ENCODE measurements around the gene NHEJ1. TPM values are rescaled to one million over a fixed set of nuclear protein-coding genes. Genes with fewer than 3 reads are reported as not detected.

Gene NHEJ1
- polyA plus RNA-seq, 3 donors, result 17.6 to 21.4 (median 19.6) TPM

DNA sequence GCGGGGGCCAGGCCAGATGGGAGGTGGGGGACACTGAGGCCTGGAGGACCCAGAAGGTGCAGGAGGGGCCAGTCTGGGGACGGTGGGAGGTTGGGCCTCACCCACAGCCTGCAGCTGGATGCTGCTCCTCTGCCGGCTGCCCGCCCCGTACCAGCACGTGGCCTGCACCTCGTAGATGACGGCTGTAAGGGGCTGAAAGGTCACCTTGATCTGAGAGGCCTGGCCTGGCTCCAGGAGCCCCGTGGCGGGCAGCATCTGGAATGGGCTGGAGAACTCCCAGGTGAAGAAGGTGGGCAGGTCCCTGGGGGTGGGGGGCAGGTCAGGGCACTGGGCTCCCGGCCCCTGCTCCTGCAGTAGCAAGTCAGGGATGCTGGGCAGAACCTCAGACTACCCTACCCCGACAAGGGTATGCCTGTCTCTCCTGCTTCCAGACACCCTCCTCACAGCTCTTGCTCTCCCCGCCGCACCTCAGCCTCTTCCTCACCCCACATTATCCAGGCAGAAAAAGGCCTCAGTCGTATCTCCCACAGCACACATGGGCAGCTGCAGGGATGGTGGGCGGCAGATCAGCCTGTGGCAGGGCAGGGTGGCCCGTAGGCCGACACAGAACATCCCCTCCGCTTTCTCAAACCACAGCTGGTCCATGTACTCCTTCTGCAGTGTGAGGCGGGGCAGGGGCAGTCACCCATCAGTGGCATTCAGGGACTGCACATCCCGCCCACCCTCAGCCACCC, 129.4 kb downstream of the NHEJ1 start:
- DNase-seq, result no peak

DNA sequence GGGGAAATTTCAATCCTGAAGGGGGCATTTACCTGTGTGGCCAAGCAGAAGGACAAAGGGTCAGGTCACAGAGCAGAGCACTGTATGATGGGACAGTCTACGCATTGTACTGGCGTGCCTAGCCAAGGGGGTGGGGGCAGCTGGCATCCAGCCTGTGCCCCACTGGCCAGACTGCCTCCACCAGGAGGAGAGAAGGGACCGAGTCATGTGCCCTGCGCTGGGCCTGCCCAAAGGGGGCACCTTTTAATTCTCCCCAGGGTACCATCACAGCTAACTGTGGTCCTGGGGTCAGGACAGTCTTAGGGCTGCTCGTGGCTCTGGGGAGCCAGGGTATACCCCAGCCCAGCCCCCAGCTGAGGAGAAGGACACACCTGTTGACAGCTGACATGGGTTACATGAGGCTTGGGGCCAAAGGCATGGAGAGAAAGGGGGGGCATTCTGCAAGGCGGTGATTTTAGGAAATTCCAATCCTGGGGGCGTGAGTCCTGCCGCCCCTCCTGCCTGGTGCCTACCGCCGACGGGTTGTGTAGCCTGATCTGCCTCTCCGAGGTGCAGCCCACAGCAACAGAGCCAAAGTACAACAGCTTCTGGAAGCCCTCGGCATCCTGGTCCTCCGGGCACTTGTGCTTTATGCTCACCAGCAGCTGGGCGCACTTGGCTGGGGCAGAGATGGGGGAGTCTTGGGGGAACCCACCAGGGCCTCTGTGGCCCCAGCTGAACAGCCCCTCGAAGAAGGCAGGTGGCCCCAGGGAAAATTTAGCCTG, 130.3 kb downstream of the NHEJ1 start:
- DNase-seq, result no peak

DNA sequence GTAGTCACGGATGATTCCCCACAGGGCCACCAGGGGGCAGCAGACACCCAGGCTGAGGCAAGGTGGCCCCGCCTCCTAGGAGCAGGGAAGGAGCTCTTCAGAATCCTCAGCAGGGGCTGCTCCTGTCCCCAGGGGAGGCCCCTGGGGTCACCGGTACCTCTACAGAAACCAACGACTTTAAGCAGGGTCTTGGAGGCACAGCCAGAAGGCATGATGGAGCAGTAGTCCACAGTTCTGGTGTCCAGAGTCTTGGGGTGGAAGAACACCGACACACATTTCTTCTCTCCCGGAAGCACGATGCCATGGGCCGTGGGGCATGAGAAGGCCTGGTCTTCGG, 130.8 kb downstream of the NHEJ1 start:
- peak; percentile 76 for DNase-seq

DNA sequence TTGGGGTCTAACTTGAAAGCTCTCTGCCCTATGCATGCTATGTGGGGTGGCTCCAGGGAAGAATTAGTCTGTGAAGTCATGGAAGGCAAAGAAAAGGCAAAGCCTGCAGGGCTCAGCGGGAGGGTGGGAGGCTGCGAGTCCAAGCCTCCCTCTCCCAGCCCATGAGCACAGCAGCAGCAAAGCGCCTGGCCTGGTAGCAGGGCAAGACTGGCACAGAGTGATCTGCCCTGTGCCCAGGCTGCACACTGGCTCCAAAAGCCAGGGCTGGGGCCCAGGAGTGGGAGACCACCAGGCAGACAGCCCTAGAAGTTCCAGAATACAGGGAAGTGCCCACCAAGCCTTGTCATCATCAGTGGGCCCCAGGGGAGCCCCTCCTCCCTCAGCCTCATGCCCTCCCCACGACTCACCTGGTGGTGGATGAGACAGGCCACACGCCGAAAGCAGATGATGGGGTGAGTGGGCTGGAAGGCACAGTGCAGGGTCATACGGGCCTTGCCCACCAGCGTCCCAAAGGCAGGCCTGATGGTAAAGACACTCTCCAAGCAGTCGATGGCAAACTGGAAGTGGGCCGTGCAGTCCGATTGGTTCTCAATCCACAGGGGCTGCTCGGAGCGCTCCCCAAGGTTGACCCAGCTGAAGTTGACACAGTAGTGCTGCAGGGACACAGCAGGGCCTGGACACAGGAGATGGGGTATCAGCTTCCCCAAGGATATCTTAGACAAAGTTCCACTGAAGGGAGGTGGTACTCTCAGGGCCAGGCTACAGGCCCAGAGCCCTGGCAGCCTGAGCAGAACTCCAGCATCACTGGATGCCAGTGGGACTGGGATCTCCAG, 131.4 kb downstream of the NHEJ1 start:
- DNase-seq, result no peak

DNA sequence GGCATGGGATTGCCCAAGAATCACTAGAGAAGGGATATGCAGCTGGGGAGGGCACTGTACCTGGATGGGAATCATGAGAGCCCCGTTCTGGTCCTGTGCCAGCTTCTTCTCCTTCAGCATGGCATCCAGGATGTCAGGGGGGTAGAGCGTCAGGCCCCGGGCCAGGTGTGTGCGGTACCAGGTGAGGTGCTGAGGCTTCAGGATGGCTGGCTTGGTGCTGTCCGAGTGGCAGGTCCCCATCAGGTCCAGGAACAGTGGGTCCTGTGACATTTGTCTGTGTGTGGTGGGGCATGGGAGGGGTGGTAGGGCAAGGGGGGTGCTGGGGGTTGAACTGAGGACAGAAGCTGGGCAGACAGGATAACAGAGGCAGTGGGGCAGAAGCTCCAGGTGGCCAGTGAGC, 132.5 kb downstream of the NHEJ1 start:
- no peak for DNase-seq

DNA sequence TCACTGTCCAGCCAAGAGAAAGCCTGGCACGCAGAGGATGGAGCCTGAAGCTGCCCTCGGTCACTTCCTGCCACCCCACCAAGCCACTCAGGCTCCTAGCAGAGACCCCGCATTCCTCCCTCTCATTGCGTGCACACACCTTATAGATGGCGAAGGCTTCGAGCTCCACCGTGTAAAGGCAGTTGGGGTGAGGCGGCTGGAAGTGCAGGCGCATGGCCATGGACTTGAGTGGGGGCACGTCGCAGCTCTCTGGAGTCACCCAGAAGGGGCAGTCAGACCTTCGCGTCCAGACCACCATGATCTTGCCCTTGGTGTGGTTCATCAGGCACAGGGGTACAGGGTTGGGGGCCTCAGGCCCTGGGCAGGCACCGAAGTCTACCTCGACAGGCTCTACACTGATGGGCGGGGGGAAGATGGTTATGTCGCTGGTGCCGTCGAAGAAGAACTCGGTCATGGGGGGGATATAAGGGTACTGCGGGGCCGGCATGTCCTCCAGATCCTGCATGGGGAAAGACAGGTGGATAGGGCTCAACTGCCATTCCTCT, 133.0 kb downstream of the NHEJ1 start:
- no peak for DNase-seq

DNA sequence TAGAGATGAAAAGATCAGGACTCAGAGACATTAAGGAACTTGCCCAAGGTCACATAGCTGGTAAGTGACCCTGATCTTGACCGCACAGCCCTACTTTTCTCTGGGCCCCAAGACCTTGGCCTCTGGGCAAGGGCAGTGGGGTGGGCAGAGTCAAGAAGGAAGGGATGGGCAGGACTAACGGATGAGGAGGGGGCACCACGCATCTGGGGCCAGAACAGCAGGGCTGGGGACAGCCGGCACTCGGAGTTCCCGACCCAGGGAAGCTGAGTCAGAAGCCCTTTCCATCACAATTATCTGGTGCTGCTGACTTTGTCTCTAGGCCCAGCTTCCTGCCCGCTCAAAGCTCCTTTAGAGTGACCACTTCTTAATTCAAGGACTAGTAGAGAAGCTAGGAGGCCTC, 133.7 kb downstream of the NHEJ1 start:
- DNase-seq, result no peak

DNA sequence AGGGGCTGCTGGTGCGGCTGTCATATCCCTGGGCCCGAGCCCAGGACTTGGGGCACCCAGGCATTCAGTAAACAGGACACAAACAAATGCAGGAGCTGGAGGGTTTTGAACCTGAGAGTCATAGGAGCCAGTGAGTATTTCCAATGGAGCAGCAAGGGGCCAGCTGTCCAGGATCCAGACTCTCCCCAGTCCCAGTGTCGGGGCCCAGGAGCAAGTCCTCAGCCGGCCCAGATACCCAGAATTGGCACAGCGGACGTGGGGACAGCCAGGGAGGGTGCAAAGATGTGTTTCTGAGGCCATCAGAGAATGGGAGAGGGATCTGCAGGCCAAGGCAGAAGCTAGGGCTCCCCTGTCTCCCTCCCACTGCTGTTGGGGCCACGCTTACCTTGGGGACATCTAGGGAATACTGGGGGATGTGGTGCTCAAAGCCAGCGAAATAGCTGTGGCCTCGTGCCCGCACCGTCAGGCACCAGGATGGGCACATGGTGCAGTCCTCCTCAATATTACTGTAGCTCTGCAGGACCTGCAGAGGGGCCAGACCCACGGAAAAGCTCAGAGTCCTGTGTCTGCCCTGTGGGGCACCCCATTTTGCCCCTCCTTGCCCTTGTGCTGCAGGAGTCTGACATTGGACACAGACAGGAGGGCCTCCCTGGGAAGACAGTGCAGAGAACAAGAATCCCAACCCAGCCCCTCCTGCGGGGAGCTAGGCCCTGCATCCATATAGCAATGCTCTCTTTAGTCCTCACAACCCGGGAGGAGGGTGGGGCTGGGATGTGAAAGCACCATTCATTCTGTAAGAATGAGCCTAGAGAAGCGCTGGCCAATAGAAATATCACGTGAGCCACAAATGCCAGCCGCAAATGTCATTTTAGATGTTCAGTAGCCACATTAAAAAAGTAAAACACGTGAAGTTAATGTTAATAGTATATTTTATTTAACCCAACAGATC, 134.7 kb downstream of the NHEJ1 start:
- DNase-seq, result no peak

Other genes with a start within 250 kb of the NHEJ1 start
- under 1 TPM in 1 of 3 donors, not detected in 2; 0.13 TPM for gene CDK5R2, start 201.1 kb downstream of the NHEJ1 start, polyA plus RNA-seq (ENCODE audit: insufficient read length in 3 of 3)
- gene FEV, start 175.6 kb downstream of the NHEJ1 start, polyA plus RNA-seq (ENCODE audit: insufficient read length in 3 of 3), result under 1 TPM in 1 of 3 donors, not detected in 2; 0.17 TPM
- not detected for gene CRYBA2, start 167.4 kb downstream of the NHEJ1 start, polyA plus RNA-seq (ENCODE audit: insufficient read length in 3 of 3)
- gene CFAP65, start 119.3 kb downstream of the NHEJ1 start, polyA plus RNA-seq (ENCODE audit: insufficient read length in 3 of 3), result 1 to 10 TPM in 1 of 3 donors, under 1 TPM in 2; 0.07 to 1.1 (median 0.56) TPM
- gene IHH, start 99.9 kb downstream of the NHEJ1 start, polyA plus RNA-seq (ENCODE audit: insufficient read length in 3 of 3), result 1 to 10 TPM; 2.0 to 3.2 (median 2.0) TPM
- gene SLC23A3, start 9.2 kb upstream of the NHEJ1 start, polyA plus RNA-seq (ENCODE audit: insufficient read length in 3 of 3), result 10 to 100 TPM; 23.5 to 29.0 (median 25.1) TPM
- 10 to 100 TPM; 71.7 to 79.7 (median 78.6) TPM for gene CNPPD1, start 16.1 kb upstream of the NHEJ1 start, polyA plus RNA-seq (ENCODE audit: insufficient read length in 3 of 3)
- 100 to 1,000 TPM; 113 to 119 (median 113) TPM for gene RETREG2, start 17.5 kb upstream of the NHEJ1 start, polyA plus RNA-seq (ENCODE audit: insufficient read length in 3 of 3)
- gene ZFAND2B, start 46.0 kb upstream of the NHEJ1 start, polyA plus RNA-seq (ENCODE audit: insufficient read length in 3 of 3), result 10 to 100 TPM; 40.9 to 51.8 (median 49.4) TPM
- 10 to 100 TPM; 37.9 to 47.3 (median 44.8) TPM for gene ABCB6, start 58.1 kb upstream of the NHEJ1 start, polyA plus RNA-seq (ENCODE audit: insufficient read length in 3 of 3)
- gene ATG9A, start 68.8 kb upstream of the NHEJ1 start, polyA plus RNA-seq (ENCODE audit: insufficient read length in 3 of 3), result 10 to 100 TPM; 45.2 to 48.4 (median 46.3) TPM
- gene ANKZF1, start 69.0 kb upstream of the NHEJ1 start, polyA plus RNA-seq (ENCODE audit: insufficient read length in 3 of 3), result 10 to 100 TPM; 51.3 to 84.1 (median 72.8) TPM
- gene GLB1L, start 84.6 kb upstream of the NHEJ1 start, polyA plus RNA-seq (ENCODE audit: insufficient read length in 3 of 3), result 10 to 100 TPM; 17.4 to 28.5 (median 27.1) TPM
- gene STK16, start 84.7 kb upstream of the NHEJ1 start, polyA plus RNA-seq (ENCODE audit: insufficient read length in 3 of 3), result 10 to 100 TPM; 38.9 to 40.4 (median 39.9) TPM
- 1 to 10 TPM in 1 of 3 donors, under 1 TPM in 2; 0.89 to 1.1 (median 0.91) TPM for gene TUBA4B, start 92.4 kb upstream of the NHEJ1 start, polyA plus RNA-seq (ENCODE audit: insufficient read length in 3 of 3)
- 10 to 100 TPM; 32.9 to 40.0 (median 33.1) TPM for gene TUBA4A, start 93.1 kb upstream of the NHEJ1 start, polyA plus RNA-seq (ENCODE audit: insufficient read length in 3 of 3)
- 10 to 100 TPM; 75.7 to 85.1 (median 79.1) TPM for gene DNAJB2, start 118.6 kb upstream of the NHEJ1 start, polyA plus RNA-seq (ENCODE audit: insufficient read length in 3 of 3)
- gene PTPRN, start 148.6 kb upstream of the NHEJ1 start, polyA plus RNA-seq (ENCODE audit: insufficient read length in 3 of 3), result under 1 TPM; 0.16 to 0.27 (median 0.17) TPM
- not detected for gene RESP18, start 171.9 kb upstream of the NHEJ1 start, polyA plus RNA-seq (ENCODE audit: insufficient read length in 3 of 3)
- gene DNPEP, start 227.1 kb upstream of the NHEJ1 start, polyA plus RNA-seq (ENCODE audit: insufficient read length in 3 of 3), result 10 to 100 TPM; 64.4 to 91.2 (median 66.4) TPM